Raji (cell line): ENCODE results near the gene LGALS3BP.

Experiments
- POLR2A ChIP-seq: IDR thresholded peaks from 2 replicates; pipeline ENCODE4 v1.6.1; 2011; ENCODE audit warnings: low read depth, low read length, control low read depth; ENCODE audit not compliant: insufficient read depth

LGALS3BP gene

DNA sequence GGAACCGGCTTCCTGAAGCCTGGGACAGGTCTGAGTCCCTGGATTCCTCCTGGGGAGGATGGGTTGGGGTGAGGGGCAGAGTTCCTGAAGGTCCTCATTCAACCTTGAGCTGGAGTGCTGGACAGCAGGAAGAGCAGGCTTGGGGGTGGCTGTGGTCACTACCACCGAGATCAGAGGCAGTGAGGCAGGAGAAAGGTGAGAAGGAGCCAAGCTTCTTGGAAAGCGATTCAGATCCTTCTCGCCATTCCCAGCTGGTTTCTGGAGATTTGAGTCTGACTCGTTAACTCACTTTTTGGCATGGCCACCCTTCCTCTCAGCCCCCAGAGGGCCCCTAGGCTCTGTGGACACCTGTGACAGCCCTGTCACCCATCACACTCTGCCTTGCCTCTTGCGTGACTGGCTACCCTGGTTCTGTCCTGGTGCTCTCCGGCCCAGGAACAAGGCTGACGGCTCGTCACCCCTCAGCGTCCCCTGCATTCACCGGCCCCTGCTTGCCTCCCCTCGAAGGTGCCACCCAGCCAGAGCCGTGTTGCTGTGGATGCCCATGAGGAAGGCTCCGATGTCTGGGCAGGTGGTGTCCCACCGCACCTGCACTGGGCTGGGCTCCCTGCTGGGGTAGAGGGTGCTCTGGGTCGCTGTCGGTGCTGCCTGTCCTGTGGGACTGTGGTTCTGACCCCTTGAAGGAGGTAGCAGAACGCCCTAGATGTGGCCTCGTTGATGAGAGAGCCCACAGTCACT is 44.9 kb downstream of the LGALS3BP start:
- TF ChIP-seq POLR2A: no peak

DNA sequence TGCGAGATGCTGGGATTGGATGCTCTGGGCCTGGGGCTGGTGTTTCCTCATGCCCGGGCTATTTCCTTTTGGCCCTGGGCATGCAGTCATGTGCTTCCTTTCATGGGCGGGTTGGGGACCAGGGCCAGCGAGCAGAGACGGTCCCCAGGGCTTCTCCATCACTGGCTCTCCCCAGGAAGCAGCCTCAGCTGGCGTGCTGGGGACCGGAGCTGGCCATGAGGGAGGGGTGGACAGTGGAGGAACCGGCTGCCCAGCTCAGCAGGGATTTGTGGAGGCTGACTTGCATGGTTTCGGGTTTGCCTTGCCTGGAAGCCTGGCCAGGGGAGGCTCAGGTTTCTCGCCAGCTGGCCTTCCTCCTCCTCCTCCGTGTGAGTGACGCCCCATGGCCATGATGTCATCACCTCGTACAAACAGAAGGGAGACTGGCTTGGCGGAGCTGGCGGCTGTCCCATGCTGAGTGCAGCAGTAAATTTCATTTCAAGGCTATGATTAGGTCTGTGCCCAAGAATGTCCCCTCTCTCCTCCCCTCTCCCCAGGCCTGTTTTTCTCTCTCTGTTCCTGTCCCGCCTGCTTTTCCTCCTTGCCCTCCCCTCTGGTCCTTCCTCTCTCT is 45.7 kb downstream of the LGALS3BP start:
- no peak for TF ChIP-seq POLR2A

DNA sequence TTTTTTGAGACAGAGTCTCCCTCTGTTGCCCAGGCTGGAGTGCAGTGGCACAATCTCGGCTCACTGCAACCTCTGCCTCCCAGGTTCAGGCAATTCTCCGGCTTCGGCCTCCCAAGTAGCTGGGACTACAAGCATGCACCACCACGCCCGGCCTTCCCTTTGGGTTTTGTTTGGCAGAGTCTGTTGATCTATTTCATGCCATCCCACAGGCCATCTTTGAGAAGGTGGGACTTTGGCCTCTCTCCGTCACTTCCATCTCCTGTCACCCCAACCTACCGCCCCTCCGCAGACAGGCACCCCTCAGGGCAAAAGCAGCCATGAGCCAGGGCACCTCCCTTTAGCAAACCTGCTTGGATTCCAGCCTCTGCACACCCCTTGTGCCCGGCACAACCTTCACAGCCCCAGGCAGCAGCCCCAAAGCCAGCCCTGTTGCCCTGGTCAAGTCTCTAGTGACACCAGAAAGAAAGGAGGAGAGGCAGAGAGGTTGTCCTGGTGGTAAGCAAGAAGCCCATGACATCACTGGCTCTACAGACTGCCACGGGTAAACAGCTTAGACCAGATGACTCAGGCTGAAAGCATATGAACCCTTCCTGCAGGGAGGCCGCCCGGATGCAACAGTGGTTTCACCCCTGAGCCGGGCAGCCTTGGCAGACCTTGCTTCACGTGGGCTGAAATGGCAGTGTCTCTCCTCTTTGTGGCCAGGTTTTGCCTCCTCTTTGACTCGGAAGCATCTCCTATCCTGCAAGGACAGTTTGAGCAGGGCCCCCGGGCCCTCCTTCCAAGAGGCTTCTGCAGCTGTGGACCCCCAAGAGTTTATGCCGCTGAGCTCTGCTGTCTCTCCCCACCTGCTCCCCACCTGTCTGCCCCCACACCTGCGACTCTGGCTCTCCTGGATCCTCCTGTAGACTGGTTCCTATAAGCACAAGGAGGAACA is 46.4 kb downstream of the LGALS3BP start:
- TF ChIP-seq POLR2A: no peak

DNA sequence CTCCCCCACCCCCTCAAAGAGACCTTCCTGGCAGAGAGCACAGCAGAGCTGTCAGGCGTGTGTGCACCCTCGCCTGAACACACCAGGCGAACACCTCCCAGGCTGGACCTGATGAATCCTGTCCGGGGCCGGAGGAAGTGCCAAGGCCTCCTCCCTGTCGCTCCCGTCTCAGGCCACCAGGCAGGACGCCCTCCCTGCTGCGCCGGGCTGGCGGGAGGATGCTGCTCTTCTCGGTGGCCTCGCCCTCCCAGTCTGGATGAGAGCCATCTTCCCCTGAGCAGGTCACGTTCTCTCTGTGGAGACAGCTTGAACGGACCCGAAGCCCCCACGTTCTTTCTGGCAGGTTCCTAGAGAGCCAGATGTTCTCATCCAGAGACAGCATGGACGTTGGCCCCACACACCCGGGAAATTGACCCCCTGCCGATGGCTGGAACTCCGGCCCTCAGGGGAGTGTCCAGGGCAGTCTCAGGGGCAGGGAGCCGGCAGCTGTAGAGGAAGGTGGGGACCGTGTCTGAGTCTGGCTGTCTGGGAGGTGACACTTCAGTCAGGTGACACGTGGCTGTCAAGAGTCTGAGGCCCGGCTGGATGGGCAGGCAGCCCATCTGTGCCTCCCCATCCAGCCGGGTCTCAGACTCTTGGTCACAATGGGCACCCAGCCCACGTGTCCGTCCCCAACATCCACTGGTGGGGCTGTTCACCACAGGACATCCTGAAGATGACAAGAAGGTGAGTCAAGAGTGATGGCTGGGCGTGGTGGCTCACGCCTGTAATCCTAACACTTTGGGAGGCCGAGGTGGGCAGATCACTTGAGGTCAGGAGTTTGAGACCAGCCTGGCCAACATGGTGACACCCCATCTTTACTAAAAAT is 49.6 kb downstream of the LGALS3BP start:
- TF ChIP-seq POLR2A: no peak

DNA sequence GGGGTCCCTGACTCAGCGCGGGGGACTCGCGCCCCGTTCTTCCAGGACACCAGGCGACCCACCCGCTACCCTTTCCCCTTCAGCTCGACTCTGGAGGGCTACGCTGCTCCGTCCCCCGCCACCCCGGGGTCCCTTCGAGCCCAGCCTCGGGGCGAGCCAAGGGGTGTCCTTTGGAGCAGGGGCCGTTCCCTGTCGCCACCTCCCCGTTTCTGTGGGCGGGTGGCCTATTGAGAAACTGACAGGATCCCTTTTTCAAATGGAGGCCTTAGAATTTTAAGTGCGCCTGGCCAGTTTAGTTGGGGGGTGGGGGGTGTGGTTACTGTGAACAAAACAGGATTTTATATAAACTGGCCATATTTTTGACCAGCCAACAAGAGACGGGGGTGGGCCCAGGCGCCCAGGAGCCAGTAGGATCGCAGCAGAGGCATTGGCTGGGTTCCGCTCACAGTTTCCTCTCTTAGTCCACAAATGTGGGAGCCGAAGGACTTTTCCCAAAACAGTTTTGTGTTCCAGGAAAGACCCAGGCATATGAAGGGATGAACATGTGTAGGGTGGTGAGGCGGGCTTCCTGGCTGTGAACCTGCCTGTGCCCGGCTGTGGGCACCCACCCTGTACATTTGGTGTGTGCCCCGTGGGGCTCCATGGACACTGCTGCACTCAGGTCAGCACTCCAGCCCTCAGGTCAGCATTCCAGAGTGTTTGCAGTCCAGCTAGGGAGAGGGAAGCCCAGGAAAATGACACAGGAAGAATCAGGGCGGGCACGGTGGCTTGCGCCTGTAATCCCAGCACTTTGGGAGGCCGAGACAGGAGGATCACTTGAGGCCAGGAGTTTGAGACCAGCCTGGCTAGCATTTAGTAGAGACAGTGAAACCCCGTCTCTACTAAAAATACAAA is 53.8 kb downstream of the LGALS3BP start:
- no peak for TF ChIP-seq POLR2A

DNA sequence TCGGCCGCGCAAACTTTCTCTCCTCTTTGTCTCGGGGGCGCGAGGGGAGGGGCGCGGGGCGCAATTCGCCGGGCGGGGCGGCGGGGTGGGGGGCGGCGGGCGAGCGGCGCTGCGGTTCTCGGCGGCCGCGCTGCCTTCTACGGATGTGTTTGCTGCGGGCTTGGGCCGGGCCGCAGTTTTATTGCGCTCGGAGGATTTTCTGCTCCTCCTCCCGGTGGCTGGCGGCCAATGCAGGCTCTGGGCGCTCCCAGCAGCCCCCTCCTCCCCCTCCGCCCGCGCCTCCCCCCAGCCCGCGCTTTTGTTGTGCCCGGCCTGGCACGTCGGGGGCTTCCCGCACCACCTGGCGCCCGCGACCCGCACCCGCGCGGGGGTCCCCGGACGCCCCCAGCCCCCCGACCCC is 54.5 kb downstream of the LGALS3BP start, which contains the start of gene TIMP2:
TIMP2 (minus strand) TSS at position 154 of the 400 bp plus-strand sequence. CDS start 299 bp downstream, outside the sequence.
- no peak for TF ChIP-seq POLR2A

DNA sequence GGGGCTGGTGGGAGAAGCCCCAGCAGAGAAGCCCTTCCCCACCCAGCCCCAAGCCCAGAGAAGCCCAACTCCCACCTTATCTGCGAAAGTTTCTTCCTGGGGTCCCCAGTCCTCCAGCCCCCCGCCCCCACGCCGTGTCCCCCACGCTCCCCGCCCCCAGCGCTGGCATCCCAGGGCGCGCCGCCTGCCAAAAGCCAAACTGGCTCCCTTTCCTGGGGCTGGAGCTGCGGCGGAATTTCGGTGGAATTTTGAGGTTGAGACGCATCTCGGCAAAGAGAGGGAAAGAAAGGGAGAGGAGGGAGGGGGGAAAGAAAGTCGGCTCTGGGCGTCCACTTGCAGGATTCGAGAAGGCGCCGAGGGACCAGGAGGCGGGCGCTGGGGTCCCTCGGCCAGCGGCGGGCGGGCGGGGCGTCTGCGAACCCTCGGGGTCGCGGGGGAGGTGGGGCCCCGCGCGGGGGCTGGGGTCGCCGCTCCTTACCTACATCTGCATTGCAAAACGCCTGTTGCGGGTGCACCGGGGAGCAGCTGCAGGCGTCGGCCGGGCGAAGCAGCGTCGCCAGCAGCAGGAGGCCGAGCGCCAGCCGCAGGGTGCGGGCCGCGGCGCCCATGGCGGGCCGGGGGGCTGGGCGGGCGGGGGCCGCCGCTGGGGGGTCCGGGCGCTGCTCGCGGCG is 55.1 kb downstream of the LGALS3BP start:
- no peak for TF ChIP-seq POLR2A

DNA sequence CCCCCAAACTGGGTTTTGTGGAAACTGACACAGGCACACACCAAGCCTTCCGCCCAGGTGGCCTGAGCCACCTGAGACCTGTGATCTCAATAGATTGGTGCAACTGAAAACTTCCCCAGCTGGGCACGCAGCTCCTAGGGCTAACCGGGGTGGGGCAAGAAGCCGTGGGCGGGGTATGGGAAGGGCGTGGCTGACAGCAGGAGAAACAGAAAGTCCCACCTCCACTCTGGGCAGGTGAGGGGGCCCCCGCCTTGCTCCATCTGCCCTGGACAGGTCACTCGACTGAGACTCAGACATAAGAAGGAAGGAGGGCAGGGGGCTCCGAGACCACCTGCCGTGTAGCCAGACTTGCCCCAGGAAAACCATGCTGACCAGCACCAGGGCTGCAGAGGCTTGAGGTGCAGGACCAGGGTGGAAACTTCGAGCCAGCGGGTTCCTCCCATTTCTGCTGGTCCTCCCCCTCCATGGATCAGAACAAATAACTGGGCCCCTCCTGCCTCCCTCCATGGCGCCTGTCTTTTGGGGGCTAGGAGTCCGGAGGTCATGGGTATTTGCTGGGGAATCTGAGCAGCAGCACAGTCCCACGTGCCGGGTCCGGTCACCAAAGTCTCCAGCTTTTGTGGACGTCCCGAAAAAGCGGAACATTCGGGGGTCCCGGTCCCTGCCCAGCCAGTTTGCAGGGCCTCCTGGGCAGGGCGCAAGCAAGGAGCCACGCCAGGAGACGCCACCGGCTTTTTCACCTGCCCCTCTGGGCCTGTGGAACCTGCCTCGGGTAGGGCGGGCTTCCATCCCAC is 55.9 kb downstream of the LGALS3BP start:
- no peak for TF ChIP-seq POLR2A

DNA sequence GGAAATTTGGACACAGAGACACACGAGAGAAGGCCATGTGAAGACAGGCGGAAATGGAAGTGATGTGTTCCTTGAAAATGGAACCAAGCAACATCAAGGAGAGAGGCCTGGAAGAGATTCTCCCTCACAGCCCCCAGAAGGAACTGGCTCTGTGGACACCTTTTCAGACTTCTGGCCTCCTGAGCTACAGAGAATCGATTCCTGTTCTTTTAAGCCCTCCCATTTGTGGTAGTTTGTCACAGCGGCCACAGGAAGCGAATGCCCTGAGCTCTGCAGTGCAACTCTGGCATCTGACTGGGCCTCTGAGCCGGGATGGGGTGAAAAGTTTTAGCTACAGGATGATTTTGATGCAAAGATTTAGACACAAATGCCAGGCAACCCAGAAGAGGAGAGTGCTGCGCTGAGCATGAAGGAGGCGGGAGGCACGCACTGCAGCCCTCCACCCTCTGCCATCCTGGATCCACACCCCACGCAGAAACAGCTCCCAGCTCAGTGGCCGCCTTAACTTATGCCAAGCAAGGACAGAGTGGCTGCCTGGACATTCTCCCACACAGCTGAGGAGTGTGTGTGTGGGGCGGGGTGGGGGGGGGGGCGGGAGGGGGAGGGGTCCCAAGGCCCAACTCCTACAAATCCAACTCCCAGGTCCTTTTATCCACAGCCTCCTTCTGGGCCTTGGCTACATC is 56.8 kb downstream of the LGALS3BP start:
- no peak for TF ChIP-seq POLR2A

DNA sequence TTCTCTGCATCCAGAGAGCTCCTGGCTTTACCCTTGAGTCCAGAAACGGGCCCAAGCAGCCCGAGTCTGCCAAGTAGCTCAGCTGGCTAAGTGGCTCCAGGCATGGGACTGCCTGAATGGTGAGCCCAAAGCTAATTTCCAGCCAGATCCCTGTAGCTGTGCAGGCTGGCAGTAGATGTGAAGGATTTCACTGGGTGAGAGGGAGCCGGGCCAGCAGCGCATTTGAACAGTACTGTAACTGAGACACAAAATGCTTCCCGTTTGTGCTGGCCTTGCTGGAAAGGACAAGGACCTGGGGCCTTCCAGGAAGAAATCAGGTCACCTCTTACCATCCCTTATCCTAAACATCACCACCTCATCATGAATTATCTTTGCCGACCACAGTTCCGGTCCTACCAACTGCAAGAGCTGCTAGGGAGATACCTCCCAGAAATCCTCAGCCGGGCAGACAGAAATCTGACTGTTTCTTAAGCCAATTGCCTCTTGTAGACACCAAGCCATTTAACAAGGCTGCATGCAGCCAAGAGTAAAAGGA is 58.2 kb downstream of the LGALS3BP start:
- no peak for TF ChIP-seq POLR2A
